GM18499 (cell line): ENCODE measurements around the gene TSPY10.
"Not testable (repeated sequence)": the region's sequence is repeated elsewhere in the genome, so short reads cannot be mapped to it uniquely, and the experiment has no call there.

Source experiments
- ATAC-seq: cut with Tn5 transposase; IDR thresholded peaks from one replicate; pipeline ENCODE4 v1.9.1; 2021; ENCODE audit warnings: moderate number of reproducible peaks; ENCODE audit not compliant: insufficient read depth, unreplicated experiment

TSPY10 gene, protein sequence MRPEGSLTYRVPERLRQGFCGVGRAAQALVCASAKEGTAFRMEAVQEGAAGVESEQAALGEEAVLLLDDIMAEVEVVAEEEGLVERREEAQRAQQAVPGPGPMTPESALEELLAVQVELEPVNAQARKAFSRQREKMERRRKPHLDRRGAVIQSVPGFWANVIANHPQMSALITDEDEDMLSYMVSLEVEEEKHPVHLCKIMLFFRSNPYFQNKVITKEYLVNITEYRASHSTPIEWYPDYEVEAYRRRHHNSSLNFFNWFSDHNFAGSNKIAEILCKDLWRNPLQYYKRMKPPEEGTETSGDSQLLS

DNA sequence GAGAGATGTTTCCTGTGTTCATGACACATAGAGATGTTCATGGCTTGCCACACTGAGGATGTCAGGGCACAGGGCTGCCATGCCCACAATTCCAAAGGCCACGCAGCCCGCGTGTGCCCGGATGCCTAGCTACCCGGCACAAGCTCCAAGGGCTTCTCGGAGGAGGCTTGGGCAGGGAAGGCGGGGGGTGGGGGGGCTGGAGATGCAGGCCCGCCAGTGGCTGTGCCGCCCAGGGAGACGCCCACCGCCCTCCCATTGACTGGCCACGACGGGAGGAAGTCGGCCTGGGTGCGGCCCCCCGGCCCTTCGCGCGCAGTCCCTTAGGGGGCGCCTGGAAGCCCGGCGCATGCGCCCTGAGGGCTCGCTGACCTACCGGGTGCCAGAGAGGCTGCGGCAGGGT lies at the start of gene TSPY10:
Gene TSPY10 (plus strand): TSS at position 301 of the 400 bp plus-strand sequence. CDS start 46 bp downstream, at position 347.
- not testable (repeated sequence) for ATAC-seq

DNA sequence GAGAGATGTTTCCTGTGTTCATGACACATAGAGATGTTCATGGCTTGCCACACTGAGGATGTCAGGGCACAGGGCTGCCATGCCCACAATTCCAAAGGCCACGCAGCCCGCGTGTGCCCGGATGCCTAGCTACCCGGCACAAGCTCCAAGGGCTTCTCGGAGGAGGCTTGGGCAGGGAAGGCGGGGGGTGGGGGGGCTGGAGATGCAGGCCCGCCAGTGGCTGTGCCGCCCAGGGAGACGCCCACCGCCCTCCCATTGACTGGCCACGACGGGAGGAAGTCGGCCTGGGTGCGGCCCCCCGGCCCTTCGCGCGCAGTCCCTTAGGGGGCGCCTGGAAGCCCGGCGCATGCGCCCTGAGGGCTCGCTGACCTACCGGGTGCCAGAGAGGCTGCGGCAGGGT lies 40.7 kb upstream of the TSPY10 start, which contains the start of gene TSPY9:
Gene TSPY9 (plus strand): TSS at position 301 of the 400 bp plus-strand sequence. CDS start 46 bp downstream, at position 347.
- not testable (repeated sequence) for ATAC-seq

DNA sequence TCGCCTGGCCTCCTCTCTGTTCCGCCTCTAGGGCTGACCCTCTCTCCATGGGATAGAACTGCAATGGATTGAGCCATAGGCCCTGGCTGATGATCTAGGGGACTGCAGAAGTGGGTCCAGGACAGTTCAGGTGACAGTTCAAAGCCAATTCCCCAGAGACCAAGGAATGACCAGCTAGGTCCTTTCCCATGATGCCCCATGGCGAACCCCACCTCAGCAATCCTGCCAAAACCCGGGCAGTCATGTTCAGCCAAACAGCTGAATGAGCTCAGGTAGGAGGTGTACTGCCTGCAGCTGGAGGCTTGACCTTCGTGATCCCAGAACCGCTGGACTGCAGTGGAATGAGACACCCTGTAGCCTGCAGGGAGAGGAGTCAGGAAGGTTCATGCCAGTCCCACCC lies 23.3 kb upstream of the TSPY10 start:
- ATAC-seq: not testable (repeated sequence)

DNA sequence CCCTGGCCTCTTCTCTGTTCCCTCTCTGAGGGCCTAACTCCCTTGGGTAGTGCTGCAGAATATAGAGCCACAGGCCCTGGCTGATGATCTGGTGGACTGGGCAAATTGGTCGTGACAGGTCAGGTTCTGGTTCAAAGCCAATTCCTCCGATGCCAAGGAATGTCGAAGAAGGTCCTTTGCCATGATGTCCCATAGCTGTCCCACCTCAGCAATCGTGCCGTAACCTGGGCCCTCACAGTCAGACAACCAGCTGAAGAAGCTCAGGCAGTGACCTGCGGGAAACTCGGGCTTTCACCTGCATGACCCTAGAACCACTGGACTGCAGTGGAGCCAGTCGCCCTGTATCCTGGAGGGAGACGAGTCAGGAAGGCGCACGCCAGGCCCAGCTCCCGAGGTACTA lies 11.4 kb upstream of the TSPY10 start:
- ATAC-seq: not testable (repeated sequence)
